ENCODE measurements around the gene HOXC13. TPM values are rescaled to one million over a fixed set of nuclear protein-coding genes. Genes with fewer than 3 reads are reported as not detected.

Gene HOXC13
- total RNA-seq, 1 donor from 2014 or later: not detected

- intact Hi-C loops (cut with DNase I): no loop called here
- Histone ChIP-seq H3K27me3 (peaks cover 97% of the 10 kb centered on the region), H3K4me3 (no peak overlapping the region), H3K4me1 (peaks cover 6% of the 10 kb centered on the region), H3K27ac (no peak overlapping the region), H3K9me3 (no peaks in the 10 kb centered on the region), H3K36me3 (no peaks in the 10 kb centered on the region)
- ATAC-seq (no peak), DNase-seq (no peak)
- no peak for TF ChIP-seq CTCF (IDR thresholded peaks at IDR 0.05)
Observed at GRCh38 chr12:53942467-53942997, 3.9 kb downstream of the HOXC13 start.

GRCh38 chr12:53944209-53944608, 5.6 kb downstream of the HOXC13 start:
- no peak overlapping the region for H3K4me3 ChIP-seq
- no peak for ATAC-seq
- H3K4me1 ChIP-seq: no peaks in the 10 kb centered on the region
- H3K9me3 ChIP-seq: no peaks in the 10 kb centered on the region
- TF ChIP-seq CTCF (IDR thresholded peaks at IDR 0.05): no peak
- no peak for DNase-seq
- no peaks in the 10 kb centered on the region for H3K36me3 ChIP-seq
- intact Hi-C loops (cut with DNase I): no loop called here
- H3K27me3 ChIP-seq: peaks cover 97% of the 10 kb centered on the region
- no peak overlapping the region for H3K27ac ChIP-seq

GRCh38 chr12:53944907-53945847, 6.5 kb downstream of the HOXC13 start:
- ATAC-seq: no peak
- DNase-seq: no peak
- intact Hi-C loops (cut with DNase I): no loop called here
- Histone ChIP-seq H3K4me3 (no peak overlapping the region), H3K36me3 (no peaks in the 10 kb centered on the region), H3K27me3 (peaks cover 97% of the 10 kb centered on the region), H3K4me1 (no peaks in the 10 kb centered on the region), H3K9me3 (no peaks in the 10 kb centered on the region), H3K27ac (no peak overlapping the region)
- TF ChIP-seq CTCF (IDR thresholded peaks at IDR 0.05): no peak

- no peaks in the 10 kb centered on the region for H3K9me3 ChIP-seq
Observed at GRCh38 chr12:53947743-53948142, 9.1 kb downstream of the HOXC13 start.

More at GRCh38 chr12:53947743-53948142, 9.1 kb downstream of the HOXC13 start:
- ATAC-seq: no peak
- H3K4me3 ChIP-seq: no peak overlapping the region
- intact Hi-C loops (cut with DNase I): no loop called here
- TF ChIP-seq CTCF (IDR thresholded peaks at IDR 0.05): no peak
- H3K4me1 ChIP-seq: no peaks in the 10 kb centered on the region
- H3K27me3 ChIP-seq: peaks cover 97% of the 10 kb centered on the region
- no peak overlapping the region for H3K27ac ChIP-seq
- no peak for DNase-seq
- H3K36me3 ChIP-seq: no peaks in the 10 kb centered on the region
